Smooth muscle cell (in vitro differentiated cells): ENCODE measurements around the gene NPSR1. TPM values are rescaled to one million over a fixed set of nuclear protein-coding genes. Genes with fewer than 3 reads are reported as not detected.

Experiments used
- DNase-seq: peaks from one replicate; lab custom pipeline; 2025; ENCODE audit not compliant: unreplicated experiment; lab: John Stamatoyannopoulos, UW
- H2AFZ ChIP-seq: fragments of 200-600 bp; sonication (generic); 2 replicates; pipeline ENCODE4 v1.6.0; 2016; ENCODE audit warnings: antibody characterized with exemption, low read depth, mild to moderate bottlenecking
- H3F3A ChIP-seq: fragments of 200-600 bp; sonication (generic); 2 replicates; pipeline ENCODE4 v1.6.0; 2017; ENCODE audit warnings: antibody characterized with exemption, low read depth
- H3K27ac ChIP-seq: fragments of 200-600 bp; sonication (generic); 2 replicates; pipeline ENCODE4 v1.5.1; 2016; ENCODE audit warnings: low read depth, mild to moderate bottlenecking
- H3K27me3 ChIP-seq: fragments of 200-600 bp; sonication (generic); 2 replicates; pipeline ENCODE4 v1.6.1; 2016; ENCODE audit warnings: low read depth, mild to moderate bottlenecking
- H3K36me3 ChIP-seq: fragments of 200-600 bp; sonication (generic); 2 replicates; pipeline ENCODE4 v1.5.1; 2016; ENCODE audit warnings: low read depth
- H3K4me1 ChIP-seq: fragments of 200-600 bp; sonication (generic); 2 replicates; pipeline ENCODE4 v1.5.1; 2016; ENCODE audit warnings: low read depth
- H3K4me2 ChIP-seq: fragments of 200-600 bp; sonication (generic); 2 replicates; pipeline ENCODE4 v1.6.0; 2016; ENCODE audit warnings: mild to moderate bottlenecking
- H3K4me3 ChIP-seq: fragments of 200-600 bp; sonication (generic); 2 replicates; pipeline ENCODE4 v1.5.1; 2016; ENCODE audit warnings: mild to moderate bottlenecking
- H3K79me2 ChIP-seq: fragments of 200-600 bp; sonication (generic); 2 replicates; pipeline ENCODE4 v1.6.0; 2016; ENCODE audit warnings: low read depth, mild to moderate bottlenecking
- H3K9ac ChIP-seq: fragments of 200-600 bp; sonication (generic); 2 replicates; pipeline ENCODE4 v1.6.0; 2016; ENCODE audit warnings: low read depth
- H3K9me3 ChIP-seq: fragments of 200-600 bp; sonication (generic); replicated peaks from 2 replicates; pipeline ENCODE4 v1.5.1; 2016; ENCODE audit warnings: low read depth
- H4K20me1 ChIP-seq: fragments of 200-600 bp; sonication (generic); 2 replicates; pipeline ENCODE4 v1.6.0; 2016; ENCODE audit warnings: low read depth
- WGBS: methylation state at CpG from one replicate; pipeline ENCODE4 v1.1.7; 2016; ENCODE audit warnings: low lambda C conversion rate; 5-methylcytosine and 5-hydroxymethylcytosine counted together
- polyA plus RNA-seq: library from polyadenylated mRNA; unstranded; fragments of >200 nt; fragmentation: Nextera tagmentation; extraction: Ambion mirVana; gene quantifications from 2 replicates; pipeline ENCODE4 v1.2.1, GENCODE V29; 2016
- total RNA-seq: library from RNA; depleted of rRNA; stranded (reverse); fragments of >200 nt; gene quantifications from 2 replicates; pipeline ENCODE4 v1.2.3, GENCODE V29; 2014
- TF ChIP-seq, protein P1 (sequence below): fragments of 200-600 bp; sonication (generic); IDR thresholded peaks from 2 replicates; pipeline ENCODE4 v1.5.1; 2017; ENCODE audit warnings: borderline replicate concordance, mild to moderate bottlenecking, antibody characterized with exemption; ENCODE audit not compliant: insufficient read depth, poor library complexity, severe bottlenecking

The NPSR1 gene
- total and polyA plus RNA-seq, 2 experiments from 2014 or later, result not detected

DNA sequence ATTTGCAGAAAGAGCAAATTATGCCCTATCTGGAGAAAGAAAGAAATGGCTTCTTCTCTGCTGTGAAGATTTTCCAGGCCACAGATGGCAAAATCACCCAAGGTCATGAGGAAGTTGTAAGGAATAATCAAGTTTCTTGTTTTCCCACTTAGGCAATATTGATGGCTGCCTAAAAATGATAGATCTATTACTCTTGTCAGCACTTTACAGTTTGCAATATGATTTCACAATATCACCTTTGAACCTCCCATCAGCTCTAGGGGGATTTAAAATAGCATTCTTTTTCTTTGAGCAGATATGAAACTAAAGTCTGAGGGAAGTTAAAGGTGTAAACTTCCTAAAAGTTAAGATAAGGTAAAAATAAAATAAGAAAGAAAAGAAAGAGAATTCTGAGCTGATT, 6.7 kb downstream of the NPSR1 start:
- TF ChIP-seq, protein P1, sequence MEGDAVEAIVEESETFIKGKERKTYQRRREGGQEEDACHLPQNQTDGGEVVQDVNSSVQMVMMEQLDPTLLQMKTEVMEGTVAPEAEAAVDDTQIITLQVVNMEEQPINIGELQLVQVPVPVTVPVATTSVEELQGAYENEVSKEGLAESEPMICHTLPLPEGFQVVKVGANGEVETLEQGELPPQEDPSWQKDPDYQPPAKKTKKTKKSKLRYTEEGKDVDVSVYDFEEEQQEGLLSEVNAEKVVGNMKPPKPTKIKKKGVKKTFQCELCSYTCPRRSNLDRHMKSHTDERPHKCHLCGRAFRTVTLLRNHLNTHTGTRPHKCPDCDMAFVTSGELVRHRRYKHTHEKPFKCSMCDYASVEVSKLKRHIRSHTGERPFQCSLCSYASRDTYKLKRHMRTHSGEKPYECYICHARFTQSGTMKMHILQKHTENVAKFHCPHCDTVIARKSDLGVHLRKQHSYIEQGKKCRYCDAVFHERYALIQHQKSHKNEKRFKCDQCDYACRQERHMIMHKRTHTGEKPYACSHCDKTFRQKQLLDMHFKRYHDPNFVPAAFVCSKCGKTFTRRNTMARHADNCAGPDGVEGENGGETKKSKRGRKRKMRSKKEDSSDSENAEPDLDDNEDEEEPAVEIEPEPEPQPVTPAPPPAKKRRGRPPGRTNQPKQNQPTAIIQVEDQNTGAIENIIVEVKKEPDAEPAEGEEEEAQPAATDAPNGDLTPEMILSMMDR, result no peak
- DNase-seq, result no peak
- H3K27me3 ChIP-seq, result no peaks in the 10 kb centered on the region
- H3K9me3 ChIP-seq, result no peaks in the 10 kb centered on the region
- no peak overlapping the region for H3K4me2 ChIP-seq
- peaks cover 7% of the 10 kb centered on the region for H3K4me1 ChIP-seq
- no peaks in the 10 kb centered on the region for H3K36me3 ChIP-seq
- no peak overlapping the region for H3K4me3 ChIP-seq
- no peaks in the 10 kb centered on the region for H3K79me2 ChIP-seq
- H3K27ac ChIP-seq, result no peak overlapping the region
- H4K20me1 ChIP-seq, result no peaks in the 10 kb centered on the region
- H2AFZ ChIP-seq, result no peak overlapping the region
- no peak overlapping the region for H3K9ac ChIP-seq
- H3F3A ChIP-seq, result no peaks in the 10 kb centered on the region

DNA sequence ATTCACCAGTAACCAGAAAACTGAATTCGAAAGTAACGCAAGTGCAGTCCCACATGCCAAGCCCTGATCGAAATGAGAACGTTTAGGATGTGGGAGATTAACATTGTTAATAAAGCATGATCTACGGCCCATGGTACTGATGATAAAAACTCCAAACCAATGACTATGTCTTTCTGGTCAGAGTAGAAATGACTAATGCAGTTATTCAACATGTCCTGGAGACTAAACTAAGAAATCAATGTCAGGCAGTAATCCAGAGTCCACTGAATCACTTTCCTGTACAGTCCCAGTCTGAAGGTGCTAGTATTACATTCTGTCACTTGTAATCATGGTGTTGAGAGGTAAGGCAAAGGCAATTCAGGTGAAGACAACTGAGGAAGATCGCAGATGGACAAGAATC, 14.4 kb downstream of the NPSR1 start:
- no peaks in the 10 kb centered on the region for H3K27me3 ChIP-seq
- H3K27ac ChIP-seq, result peak overlapping the region; percentile 53
- DNase-seq, result no peak
- TF ChIP-seq, protein P1, result no peak
- H3K9me3 ChIP-seq, result no peaks in the 10 kb centered on the region
- no peaks in the 10 kb centered on the region for H3K36me3 ChIP-seq
- H3K4me2 ChIP-seq, result peak overlapping the region; percentile 72
- H3K79me2 ChIP-seq, result no peaks in the 10 kb centered on the region
- H4K20me1 ChIP-seq, result no peaks in the 10 kb centered on the region
- H3K9ac ChIP-seq, result no peak overlapping the region
- 43% methylated on average over 6 of the region's 6 CpGs for WGBS
- H3F3A ChIP-seq, result no peaks in the 10 kb centered on the region
- H3K4me1 ChIP-seq, result no peaks in the 10 kb centered on the region
- H2AFZ ChIP-seq, result no peak overlapping the region
- no peak overlapping the region for H3K4me3 ChIP-seq

DNA sequence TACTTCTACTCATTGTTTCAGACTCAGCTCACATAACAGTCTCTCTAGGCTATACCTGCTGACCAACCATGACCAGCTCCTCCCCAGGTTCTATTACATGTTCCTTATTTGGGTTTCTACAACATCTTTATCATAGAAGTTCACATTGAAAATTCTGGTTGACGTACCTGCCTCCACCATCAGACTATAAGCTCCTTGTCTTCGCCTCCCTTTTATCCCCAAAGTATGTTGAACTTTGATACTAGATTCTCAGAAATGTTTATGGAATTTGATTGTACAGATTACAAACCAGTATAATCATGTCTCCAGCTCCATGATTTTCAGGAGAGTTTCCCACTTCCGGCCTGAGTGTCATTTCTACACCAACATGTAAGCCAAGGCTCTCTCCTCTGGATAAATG, 15.0 kb downstream of the NPSR1 start:
- H4K20me1 ChIP-seq, result no peaks in the 10 kb centered on the region
- H3K27ac ChIP-seq, result no peak overlapping the region
- no peak overlapping the region for H3K9ac ChIP-seq
- no peak overlapping the region for H2AFZ ChIP-seq
- no peak overlapping the region for H3K4me2 ChIP-seq
- H3K4me1 ChIP-seq, result no peaks in the 10 kb centered on the region
- no peaks in the 10 kb centered on the region for H3K36me3 ChIP-seq
- no peaks in the 10 kb centered on the region for H3K27me3 ChIP-seq
- H3K4me3 ChIP-seq, result no peak overlapping the region
- DNase-seq, result no peak
- 84% methylated on average over 3 of the region's 3 CpGs for WGBS
- H3F3A ChIP-seq, result no peaks in the 10 kb centered on the region
- H3K9me3 ChIP-seq, result no peaks in the 10 kb centered on the region
- no peaks in the 10 kb centered on the region for H3K79me2 ChIP-seq
- TF ChIP-seq, protein P1, result no peak

DNA sequence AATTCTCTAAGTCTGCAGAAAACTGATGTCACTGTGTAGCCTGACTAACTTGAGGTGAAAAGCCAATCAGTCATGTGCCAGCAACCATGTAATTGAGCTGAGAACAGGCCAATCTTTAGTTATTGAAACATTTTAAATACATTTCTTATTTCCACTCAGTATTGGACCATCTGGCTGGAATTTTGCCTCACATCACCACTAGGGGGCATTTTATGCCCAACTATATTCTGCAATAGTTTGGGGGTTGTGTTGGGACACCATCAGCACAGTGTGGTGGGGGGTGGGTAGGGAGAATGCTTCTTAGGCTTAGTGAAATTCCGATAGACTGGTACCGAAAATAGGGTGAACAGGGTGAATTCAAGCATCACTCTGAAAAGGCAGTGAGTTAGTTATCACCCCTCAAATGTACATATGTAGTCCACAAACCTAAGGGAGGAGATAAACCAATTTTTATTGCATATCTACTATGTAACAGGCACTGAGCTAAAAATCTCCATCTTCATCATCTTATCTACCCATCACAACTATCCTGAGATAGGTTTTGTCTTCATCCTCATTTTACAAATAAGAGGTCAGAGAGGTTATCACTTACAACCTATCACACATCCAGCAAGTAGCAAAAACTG, 17.8 kb downstream of the NPSR1 start:
- WGBS, result 43% methylated on average over 2 of the region's 2 CpGs
- no peaks in the 10 kb centered on the region for H3K79me2 ChIP-seq
- H3K9ac ChIP-seq, result no peak overlapping the region
- no peaks in the 10 kb centered on the region for H3K36me3 ChIP-seq
- H3K27me3 ChIP-seq, result no peaks in the 10 kb centered on the region
- H3K4me1 ChIP-seq, result no peaks in the 10 kb centered on the region
- DNase-seq, result no peak
- H2AFZ ChIP-seq, result no peak overlapping the region
- no peak overlapping the region for H3K27ac ChIP-seq
- no peak overlapping the region for H3K4me2 ChIP-seq
- H3F3A ChIP-seq, result no peaks in the 10 kb centered on the region
- TF ChIP-seq, protein P1, result peak; percentile 68
- H3K9me3 ChIP-seq, result no peaks in the 10 kb centered on the region
- no peaks in the 10 kb centered on the region for H4K20me1 ChIP-seq
- H3K4me3 ChIP-seq, result no peak overlapping the region
